Measurements from ENCODE around the gene MYO3A.
"Not testable (repeated sequence)": the region's sequence is repeated elsewhere in the genome, so short reads cannot be mapped to it uniquely, and the experiment has no call there.

The MYO3A gene

DNA sequence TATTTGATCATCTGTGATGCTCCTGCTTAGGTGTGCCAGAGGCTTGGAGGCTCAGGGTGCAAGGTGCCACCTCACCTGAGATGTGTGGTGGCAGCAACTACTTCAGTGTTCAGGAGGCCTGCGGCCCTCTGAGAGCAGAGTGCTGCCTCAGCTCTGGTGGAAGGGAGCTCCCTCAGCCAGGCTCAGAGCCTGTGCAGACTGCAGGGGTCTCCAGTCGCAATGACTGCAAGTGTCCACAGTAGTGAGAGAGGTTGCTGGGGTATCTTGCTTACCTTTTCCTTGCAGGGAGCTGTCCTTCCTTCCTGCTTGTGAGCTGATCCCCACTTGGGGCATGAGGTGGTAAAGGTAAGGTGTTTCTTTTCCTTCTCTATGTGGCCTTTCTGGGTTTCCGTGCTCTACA, 151.5 kb downstream of the MYO3A start:
- DNase-seq (ENCODE audit: extremely low read depth in 1 of 2, low read depth in 1 of 2): no peak

DNA sequence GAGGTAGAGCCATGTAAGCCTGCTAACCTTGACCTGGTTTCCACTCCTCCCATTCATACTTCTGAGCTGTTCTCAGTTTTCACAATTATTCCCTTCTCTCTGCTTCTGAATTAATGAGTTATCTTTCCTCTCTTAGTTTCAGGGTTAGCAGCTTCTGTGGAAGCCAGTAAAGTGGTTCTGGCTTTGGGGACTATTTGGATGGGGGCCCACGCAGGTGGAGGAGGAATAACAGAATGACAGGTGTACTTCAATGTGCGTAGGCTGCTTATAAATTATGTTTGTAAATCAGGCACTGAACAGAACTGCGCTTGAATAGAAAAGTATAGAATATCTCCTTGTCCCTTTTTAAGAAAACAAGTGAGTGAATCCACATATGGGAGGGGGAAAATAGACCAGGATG, 153.6 kb downstream of the MYO3A start:
- DNase-seq (ENCODE audit: extremely low read depth in 1 of 2, low read depth in 1 of 2): no peak

DNA sequence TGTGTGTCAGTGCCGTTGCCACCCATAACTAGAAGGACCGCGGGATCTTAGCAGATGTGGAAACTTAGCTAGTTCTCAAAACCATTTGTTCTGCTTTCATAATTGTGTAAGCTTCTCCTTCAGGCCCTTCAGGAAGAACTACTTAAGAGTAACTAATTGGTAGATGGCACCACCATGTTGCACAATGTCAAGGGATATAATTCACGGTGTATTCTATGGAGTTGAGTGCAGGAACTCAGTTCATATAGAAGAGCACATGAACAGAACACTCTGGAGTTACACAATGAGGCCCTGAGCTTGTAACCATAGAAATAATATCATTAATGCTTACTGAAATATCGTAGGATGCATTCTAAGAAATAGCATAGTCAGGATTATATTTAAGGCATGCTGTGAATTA, 156.0 kb downstream of the MYO3A start:
- DNase-seq (ENCODE audit: extremely low read depth in 1 of 2, low read depth in 1 of 2): no peak

DNA sequence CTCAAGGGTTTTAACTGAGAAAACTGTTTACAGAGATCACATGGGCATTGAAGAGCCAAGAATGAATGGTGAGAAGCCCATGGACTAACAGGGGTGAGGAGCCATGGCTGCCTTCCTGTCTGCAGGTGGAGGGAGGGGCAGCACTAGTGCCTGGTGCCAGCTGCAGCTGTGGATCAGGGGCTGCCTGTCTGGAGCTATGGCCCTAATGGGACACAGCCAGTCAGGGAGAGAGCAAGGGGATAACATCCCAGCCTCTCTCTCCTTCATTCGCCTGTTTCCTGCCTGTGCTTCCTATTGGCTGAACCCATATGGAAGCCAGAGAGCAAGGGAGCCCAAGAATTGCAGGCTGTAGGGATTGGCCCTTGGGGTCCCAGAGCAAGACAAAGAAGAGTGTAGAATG, 156.7 kb downstream of the MYO3A start:
- no peak for DNase-seq (ENCODE audit: extremely low read depth in 1 of 2, low read depth in 1 of 2)

DNA sequence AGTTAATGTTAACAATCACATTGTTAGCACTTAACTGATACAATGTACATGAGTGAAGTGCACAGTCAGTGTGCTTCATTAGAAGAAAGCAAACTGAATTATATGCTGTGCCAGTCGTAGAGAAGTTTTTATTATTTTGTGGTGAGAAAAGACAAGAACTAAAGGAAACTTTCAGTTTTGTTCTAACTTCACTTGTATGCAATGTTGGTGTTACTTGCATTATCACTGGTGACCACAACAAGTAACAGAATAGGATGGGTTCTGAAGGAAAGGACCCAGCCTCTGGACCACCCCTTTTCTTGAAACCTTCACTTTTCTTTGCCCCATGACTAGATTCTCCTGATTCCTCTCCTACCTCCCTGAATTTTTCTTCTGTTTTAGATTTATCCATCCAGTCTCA, 159.2 kb downstream of the MYO3A start:
- no peak for DNase-seq (ENCODE audit: extremely low read depth in 1 of 2, low read depth in 1 of 2)

DNA sequence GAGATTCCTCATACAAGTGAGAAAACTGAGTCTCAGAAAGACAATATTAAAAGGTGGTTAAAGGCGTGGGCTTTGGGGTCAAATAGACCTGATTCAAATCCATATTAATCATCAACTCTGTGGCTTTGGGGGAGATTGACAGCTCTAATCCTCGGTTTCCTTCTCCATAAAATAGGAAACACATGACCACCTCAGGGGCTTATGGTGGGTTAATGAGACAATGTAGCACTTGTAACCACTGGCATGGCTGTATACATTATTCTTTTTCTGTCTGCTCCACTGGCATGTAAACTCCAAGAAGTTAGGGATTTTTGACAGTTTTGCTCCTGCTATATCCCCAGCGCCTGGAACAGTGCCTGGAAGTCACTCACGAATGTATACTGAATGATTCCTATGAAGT, 161.8 kb downstream of the MYO3A start:
- no peak for DNase-seq (ENCODE audit: extremely low read depth in 1 of 2, low read depth in 1 of 2)

DNA sequence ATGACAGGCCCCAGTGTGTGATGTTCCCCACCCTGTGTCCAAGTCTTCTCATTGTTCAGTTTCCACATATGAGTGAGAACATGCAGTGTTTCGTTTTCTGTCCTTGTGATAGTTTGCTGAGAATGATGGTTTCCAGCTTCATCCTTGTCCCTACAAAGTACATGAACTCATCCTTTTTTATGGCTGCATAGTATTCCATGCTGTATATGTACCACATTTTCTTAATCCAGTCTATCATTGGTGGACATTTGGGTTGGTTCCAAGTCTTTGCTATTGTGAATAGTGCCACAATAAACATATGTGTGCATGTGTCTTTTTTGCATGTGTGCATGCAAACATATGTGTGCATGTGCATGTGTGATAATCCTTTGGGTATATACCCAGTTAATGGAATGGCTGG, 163.5 kb downstream of the MYO3A start:
- DNase-seq (ENCODE audit: extremely low read depth in 1 of 2, low read depth in 1 of 2): not testable (repeated sequence)

DNA sequence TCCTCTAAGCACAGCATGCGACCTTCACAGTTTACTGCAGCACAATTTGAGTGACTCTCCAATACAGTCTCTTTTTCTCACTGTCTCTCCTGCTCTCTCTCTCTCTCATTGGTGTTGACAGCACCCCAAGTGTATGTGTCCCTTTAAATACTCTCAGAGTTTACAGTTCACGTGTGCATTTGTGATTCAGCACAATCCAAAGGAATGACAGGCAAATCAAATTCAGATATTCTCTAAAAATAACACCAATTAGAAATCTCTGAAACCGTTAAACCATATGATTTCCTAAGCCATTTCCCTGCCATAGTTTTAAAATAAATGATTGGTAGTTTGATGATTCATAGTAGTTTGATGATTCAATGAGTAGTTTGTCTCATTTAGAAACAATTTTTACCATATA, 178.5 kb downstream of the MYO3A start:
- no peak for DNase-seq (ENCODE audit: extremely low read depth in 1 of 2, low read depth in 1 of 2)

DNA sequence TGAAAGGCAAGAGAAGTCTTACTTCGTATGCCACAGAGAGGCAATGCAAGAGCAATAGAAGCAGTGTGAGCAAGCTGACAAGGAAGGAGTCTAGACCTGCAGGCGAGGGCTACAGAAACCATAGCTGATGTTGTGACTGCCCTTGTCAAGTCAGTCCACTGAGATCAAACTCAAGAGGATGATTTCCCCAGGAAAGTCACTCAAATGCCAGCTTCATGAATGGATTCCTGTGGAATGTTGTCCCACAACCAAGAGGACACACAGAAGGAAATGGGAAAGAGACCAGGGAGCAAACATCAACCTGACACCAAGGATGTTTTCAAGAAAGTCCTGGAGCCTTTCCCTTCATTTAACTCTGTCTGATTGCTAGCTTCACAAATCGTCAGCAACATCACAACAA, 204.6 kb downstream of the MYO3A start:
- no peak for DNase-seq (ENCODE audit: extremely low read depth in 1 of 2, low read depth in 1 of 2)

DNA sequence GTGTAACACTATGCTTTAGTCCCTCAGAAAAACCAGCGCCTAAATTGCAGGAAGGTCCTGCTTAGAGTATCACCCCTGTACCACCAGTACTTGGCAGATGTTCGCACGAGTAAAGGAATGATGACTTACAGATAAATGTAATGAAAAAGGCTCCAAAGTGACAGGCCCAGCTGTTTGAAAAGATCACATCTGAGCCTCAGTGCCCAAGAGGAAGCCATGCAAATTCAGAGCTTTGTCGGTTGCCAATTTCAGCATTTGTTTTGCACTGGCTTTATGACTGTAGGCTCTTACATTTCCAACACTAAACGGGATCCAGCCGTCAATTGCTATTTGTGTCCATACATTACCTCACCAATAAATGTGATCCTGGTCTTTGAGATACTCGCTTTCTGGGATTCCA, 222.0 kb downstream of the MYO3A start:
- no peak for DNase-seq (ENCODE audit: extremely low read depth in 1 of 2, low read depth in 1 of 2)

DNA sequence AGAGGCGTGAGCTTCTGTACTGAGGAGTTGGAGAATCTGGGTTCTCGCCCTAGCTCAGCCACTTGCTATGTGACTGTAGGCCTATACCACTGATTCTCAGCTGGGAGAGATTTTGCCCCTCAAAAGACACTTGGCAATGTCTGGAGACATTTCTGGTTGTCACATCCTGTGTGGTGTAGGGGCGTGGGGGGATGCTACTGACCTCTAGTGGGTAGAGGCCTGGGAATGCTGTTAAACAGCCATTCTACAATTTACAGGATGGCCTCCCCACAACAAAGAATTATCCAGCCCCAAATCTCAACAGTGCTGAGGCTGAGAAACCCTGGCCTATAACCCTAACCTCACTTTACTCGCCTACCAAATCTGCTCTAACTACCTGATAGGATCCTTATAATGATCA, 223.7 kb downstream of the MYO3A start:
- DNase-seq (ENCODE audit: extremely low read depth in 1 of 2, low read depth in 1 of 2): no peak

DNA sequence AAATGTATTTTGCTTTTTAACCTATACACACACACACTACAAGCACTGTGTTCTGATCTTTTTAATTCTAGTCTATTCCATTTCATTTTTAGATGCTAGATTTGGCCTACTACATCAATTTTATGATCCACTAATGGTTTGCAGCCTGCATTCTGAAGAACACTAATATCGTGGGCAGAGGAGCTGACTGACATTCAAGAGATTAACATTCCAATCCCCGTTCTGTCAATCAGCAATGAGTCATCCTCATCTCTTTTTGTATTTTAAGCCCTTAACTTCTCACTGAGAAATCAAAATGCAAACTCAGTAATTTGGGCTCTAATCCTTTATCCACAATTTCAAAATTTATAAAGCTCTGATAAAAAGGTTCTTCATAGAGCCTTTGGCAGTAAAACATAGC, 235.4 kb downstream of the MYO3A start:
- DNase-seq (ENCODE audit: extremely low read depth in 1 of 2, low read depth in 1 of 2): no peak

DNA sequence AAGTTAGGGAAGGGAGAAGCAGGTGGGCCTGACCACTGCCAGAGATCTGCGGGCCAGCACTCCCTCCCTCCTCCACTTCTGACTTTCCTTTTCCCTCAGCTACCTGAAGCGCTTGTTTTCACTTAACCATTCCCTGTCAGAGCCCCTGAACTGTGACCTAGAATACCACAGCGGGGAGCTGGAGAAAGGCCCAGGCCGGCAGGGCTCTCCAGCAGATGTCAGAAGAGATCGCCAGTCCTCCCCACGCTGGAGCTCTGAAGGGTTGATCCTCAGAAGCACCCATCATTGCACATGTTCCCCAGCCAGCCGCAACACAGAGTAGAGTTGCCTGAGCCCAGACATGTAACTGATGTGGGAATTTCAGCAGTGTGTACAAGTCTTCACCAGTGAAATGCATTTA, 238.1 kb downstream of the MYO3A start:
- no peak for DNase-seq (ENCODE audit: extremely low read depth in 1 of 2, low read depth in 1 of 2)

DNA sequence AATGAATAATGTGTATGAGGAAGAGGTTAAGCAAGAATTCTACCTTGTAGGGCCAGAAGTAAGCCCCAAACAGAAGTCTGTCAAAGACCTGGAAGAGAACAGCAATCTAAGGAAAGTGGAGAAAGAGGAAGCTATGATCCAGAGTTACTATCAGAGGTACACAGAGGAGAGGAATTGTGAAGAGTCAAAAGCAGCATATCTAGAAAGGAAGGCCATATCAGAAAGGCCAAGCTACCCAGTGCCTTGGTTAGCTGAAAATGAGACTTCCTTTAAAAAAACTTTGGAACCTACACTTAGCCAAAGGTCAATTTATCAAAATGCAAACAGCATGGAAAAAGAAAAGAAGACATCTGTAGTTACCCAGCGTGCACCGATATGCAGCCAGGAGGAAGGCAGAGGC, 239.8 kb downstream of the MYO3A start:
- DNase-seq (ENCODE audit: extremely low read depth in 1 of 2, low read depth in 1 of 2): no peak

DNA sequence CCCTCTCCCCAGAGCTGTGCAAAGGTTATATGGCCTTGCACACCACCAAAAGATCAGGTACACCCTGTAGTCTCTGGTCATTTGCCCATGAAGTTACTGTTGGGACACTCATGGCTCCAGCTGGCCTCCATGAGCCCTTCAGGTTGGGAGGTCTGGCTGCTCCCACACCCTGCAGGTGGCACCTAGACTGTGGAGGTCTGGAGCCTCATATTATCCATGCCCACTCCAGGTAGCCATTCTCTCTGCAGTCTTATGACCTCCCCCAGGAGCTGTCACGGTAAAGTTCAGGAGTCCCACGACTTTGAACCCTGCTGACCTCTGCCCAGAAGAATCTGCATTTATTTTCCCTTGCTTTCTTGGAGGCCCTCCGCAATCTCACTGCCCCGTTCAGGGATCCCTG, 243.3 kb downstream of the MYO3A start:
- DNase-seq (ENCODE audit: extremely low read depth in 1 of 2, low read depth in 1 of 2): no peak

DNA sequence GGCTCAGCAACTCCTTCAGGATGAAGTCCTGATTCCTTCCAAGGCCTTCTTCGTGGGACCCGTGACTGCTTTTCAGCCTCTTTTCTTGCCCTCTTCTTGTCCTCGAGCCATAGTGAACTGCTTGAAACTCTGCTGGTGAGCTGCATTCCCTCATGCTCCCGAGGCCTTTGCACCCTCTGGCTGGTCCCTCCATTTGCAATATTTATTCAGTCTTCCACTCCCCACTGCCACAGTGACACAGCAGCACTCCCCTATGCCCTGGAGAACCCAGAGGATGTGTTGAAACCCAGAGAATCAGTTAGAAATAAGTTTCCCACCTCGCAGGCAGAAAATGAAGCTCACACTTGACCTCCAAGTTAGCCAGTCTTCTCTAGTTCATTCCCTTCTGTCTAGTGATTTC, 260.2 kb downstream of the MYO3A start:
- no peak for DNase-seq (ENCODE audit: extremely low read depth in 1 of 2, low read depth in 1 of 2)

DNA sequence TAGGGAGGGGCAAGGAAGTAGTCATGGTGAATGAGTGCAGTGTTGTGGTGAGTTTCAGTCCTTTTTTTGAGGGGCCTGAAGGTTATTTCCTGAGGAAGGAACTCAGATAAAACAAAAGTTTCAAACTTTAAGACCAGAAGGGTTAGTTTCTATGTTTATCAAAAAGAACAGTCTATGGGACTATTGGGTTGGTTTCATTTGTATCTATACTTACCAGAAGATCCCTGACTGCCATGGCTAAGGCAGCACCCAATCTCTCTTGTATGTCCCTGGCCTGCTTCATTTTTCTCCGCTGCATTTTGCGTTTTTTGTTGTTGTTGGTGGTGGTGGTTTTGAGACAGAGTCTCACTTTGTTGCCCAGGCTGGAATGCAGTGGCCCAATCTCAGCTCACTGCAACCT, 263.2 kb downstream of the MYO3A start:
- no peak for DNase-seq (ENCODE audit: extremely low read depth in 1 of 2, low read depth in 1 of 2)

DNA sequence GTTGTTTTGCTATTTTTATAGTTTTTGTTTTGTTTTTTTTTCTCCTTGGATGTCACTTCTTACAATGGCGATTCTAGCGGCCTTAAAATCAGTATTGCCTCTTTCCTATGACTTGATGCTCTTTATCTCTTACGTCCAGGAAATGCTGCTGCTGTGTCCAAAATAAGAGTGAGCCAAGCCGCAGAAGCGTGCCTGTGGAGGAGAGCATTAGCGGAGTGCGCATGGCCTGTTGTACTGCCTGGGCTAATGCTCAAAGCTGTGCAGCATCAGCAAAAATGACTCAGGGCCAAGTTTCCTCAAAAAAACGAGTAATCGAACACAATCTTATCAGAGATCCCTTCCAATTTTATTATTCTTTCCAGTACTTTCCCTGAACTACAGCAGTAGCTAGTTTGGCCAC, 264.1 kb downstream of the MYO3A start:
- DNase-seq (ENCODE audit: extremely low read depth in 1 of 2, low read depth in 1 of 2): no peak

DNA sequence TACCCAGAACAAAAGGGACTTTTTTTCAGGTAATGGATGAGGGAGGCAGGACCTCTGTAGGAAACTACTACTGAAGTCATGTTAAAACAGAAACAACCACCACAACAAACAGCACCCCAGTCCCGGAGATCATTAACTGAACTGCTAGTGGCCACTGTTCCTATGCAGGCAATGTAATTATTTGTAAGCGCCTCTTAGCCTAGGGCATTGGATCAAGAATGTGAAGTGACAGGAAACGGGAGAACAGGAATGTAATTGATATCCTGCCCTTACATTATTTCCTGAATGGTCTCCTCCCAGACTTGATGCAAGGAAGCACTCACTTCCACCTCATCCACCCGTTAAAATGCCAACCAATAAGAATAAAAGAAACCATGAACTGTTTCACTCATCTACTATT, 265.8 kb downstream of the MYO3A start:
- no peak for DNase-seq (ENCODE audit: extremely low read depth in 1 of 2, low read depth in 1 of 2)

DNA sequence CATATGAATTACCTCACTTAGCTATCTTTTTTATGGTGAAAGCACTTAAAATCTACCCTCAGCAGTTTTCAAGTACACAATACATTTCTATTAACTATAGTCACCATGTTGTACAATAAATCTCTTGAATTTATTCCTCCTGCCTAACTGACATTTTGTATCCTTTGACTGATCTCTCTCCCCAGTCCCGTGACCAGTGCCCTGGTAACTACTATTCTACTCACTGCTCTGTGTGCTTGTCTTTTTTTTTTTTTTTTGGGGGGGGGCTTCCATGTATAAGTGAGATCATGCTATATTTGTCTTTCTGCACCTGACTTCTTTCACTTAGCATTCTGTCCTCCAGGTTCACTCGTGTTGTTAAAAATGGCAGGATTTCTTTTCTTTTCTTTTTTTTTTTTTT, 271.2 kb downstream of the MYO3A start:
- DNase-seq (ENCODE audit: extremely low read depth in 1 of 2, low read depth in 1 of 2): no peak

DNA sequence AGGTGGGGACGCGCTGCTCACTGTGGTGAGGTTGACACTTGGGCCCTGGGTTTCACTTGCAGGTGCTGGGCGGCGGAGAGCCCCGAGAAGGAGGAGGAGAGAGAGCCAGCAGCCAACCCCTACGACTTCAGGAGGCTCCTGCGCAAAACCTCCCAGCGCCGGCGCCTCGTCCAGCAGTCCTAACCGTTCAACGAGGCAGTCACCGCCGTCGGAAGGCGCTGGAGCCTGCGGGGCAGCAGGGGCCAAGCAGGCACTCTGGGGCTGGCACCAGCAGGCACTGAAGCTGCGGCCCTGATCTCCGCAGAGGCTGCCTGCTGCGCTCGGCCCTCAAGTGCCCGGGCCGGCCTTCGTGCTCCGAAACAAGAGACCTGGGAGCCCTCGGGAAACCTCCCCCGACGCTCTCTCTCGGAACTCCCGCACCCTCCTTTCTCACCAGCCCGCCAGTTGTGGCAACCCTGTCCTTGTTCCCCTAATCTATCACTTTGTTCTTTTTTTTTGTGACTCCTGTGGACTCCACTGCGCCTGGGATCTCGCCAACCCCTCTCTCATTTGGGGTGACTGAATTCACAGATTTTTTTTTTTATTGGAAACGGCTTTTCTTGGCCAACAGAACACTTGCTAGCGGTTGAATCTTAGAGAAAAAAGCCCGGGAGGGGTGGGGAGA, 277.9 kb downstream of the MYO3A start:
- DNase-seq (ENCODE audit: extremely low read depth in 1 of 2, low read depth in 1 of 2): no peak

DNA sequence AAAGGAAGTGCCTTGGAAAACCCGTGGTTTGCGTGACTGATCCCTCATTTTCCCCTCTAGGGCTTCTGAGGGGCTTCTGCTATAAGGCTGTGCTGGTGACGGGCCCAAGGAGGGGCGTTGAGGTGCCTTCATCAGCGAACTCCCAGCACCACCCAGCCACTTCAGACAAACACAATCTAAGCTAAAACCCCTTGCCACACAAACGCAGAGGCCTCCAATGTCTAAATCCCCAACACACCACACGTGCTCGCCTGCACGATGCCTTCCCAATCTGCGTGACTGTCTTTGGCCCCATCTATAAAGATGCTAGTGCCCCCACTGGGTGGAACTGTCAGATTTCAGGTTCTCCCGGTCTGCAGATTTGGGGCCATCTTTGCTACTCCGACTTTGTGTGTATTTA, 278.5 kb downstream of the MYO3A start:
- no peak for DNase-seq (ENCODE audit: extremely low read depth in 1 of 2, low read depth in 1 of 2)

DNA sequence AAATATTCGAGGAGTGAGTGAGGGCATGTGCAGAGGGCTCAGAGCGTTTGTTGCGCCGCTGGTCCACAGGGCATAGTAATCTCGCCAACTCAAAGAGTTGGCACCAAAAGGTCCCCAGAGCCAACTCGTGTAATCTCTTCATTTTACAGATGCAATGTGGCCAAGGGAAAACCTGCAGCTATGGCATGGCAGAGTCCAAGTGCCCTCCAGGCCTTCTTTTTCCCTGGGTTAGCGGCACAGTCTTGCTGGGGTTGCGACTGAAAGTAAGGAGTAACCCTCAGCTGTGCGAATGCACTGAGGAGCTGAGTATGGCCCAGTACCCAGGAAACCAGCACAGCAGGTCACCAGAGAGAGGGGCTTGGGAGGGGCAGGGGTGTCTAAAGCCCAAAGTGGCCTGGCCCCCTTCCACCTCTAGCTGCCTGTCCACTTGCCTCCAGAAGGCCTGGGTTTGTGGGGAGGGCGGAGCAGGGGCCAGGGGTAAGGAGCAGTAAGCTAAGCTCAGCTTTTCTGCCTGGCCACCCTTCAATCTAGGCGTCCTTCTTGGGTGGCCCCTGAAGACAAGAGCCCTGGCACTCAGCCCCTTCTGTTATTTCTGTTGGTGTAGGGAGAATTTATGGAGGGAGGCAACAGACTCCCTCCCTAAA, 279.2 kb downstream of the MYO3A start:
- DNase-seq (ENCODE audit: extremely low read depth in 1 of 2, low read depth in 1 of 2): no peak
